Ecto neural progenitor cell (in vitro differentiated cells): ENCODE measurements around the gene RPL41.
"Not testable (repeated sequence)": the region's sequence is repeated elsewhere in the genome, so short reads cannot be mapped to it uniquely, and the experiment has no call there.

ENCODE experiments used
- DNase-seq: peaks from one replicate; pipeline ENCODE4 v3.0.0-alpha.2; 2018; ENCODE audit warnings: low spot score

Gene RPL41

DNA sequence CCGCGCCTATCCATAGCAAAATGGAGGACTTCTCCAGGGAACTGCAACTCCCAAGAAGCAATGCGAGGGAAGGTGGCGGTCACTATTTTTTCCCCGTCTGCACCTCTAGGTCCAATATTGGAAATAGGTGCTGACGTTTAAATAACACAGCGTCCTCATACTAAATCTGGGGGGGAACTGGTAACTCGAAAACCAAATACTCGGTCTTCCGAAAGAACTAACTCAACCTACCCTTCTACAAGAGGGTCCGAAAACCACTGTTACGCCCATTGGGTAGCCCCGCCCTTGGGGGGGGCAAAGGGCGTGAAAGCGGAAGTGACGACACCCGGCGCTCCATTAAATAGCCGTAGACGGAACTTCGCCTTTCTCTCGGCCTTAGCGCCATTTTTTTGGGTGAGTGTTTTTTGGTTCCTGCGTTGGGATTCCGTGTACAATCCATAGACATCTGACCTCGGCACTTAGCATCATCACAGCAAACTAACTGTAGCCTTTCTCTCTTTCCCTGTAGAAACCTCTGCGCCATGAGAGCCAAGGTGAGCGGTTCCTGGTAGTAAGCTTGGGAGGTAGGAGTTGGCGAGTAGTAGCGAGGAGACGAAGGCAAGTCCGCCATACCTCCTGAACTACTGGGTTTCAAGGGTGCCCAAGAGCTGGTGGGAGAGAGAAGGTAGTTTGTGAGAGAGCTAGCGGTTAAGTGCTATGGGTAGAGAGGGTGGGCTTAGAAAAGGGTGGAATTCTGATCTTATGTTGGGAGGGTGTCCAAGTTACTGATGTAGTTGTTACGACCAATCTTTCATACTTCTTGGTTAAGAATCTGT is at the start of gene RPL41:
TSS of gene RPL41 (plus strand) at position 367 of the 815 bp plus-strand sequence.
- peak; percentile 97 for DNase-seq

DNA sequence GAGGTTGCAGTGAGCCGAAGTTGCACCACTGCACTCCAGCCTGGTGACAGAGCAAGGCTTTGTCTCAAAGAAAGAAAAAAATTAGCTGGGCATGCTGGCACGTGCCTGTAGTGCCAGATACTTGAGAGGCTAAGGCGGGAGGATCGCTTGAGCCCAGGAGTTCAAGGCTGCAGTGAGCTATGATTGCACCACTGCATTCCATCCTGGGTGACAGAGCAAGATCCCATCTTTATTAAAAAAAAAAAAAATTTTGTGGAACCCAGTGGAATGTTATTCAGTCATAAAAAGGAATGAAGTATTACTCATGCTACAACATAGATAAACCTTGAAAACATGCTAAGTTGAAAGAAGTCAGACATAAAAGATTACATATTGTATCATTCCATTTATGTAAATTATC is 44.8 kb upstream of the RPL41 start:
- no peak for DNase-seq

DNA sequence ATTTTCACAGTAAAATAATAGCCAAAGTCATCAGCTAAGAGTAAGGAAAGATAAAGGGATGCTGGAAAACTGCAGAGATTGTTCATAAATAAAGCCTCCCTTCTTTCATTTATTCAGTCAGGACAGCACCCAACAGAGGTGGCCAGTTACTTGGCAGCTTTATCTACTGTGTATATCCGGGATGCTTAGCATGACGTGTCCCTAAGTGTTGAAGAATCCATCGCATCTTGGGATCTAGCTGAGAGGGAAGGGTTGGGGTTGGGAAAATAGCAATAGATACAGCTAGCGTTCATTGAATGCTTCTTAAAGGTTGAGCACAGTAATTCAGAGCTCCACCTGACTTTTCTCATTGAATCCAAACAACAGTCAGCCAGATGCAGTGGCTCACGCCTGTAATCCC is 42.0 kb upstream of the RPL41 start:
- DNase-seq: no peak

DNA sequence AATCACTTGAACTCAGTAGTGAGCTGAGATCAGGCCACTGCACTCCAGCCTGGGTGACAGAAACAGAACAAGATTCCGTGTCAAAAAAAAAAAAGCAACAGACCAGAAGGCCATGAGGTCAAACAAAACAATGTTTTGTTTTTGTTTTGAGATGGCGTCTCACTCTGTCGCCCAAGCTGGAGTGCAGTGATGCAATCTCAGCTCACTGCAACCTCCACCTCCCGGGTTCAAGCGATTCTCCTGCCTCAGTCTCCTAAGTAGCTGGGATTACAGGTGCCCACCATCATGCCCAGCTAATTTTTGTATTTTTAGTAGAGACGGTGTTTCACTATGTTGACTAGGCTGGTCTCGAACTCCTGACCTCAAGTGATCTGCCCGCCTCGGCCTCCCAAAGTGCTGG is 38.5 kb upstream of the RPL41 start:
- DNase-seq: not testable (repeated sequence)

DNA sequence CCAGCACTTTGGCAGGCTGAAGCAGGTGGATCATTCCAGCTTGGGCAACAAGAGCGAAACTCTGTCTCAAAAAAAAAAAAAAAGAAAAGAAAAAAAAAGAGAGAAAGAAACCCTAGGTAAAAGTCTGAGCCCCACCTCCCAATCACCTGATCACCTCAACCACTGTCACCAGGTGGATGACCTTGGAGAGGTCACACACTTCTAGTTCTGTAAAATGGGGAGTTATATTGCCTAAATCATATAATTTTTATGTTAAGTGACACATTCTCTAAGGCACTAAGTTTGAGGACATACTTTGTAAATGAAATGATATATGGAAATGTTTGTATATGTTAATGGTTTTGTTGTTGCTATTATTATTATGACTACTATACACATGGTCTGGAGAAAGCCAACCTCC is 38.0 kb upstream of the RPL41 start:
- DNase-seq: no peak

DNA sequence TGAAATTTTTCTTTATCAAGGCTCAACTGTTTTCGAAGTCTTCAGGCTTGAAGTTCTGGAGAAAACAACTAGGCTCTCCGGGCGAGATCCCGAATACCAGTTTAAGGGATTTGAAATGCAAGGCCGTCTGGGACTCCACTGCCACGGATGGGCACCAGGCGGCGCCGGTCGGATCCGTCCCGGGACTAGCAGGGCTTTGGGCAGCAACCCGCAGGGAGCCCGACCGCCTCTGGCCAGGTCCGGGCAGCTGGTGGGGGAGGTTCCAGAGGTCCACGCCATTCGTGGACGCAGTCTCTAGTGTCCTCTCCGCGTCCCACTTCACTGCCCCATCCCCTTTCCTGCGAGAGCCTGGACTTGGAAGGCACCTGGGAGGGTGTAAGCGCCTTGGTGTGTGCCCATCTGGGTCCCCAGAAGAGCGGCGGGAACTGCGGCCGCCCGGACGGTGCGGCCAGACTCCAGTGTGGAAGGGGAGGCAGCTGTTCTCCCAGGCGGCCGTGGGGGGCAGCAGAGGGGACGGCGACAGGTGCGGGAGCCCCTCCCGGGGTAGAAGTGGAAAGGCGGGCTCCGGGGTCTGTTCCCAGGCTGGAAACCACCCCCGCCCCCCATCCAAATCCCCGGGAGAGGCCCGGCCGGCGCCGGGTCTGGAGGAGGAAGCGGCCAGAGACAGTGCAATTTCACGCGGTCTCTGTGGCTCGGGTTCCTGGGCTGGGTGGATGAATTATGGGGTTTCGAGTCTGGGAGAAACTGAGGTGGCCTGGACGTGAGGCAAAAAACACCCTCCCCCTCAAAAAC is 37.3 kb upstream of the RPL41 start:
- peak; percentile 98 for DNase-seq

DNA sequence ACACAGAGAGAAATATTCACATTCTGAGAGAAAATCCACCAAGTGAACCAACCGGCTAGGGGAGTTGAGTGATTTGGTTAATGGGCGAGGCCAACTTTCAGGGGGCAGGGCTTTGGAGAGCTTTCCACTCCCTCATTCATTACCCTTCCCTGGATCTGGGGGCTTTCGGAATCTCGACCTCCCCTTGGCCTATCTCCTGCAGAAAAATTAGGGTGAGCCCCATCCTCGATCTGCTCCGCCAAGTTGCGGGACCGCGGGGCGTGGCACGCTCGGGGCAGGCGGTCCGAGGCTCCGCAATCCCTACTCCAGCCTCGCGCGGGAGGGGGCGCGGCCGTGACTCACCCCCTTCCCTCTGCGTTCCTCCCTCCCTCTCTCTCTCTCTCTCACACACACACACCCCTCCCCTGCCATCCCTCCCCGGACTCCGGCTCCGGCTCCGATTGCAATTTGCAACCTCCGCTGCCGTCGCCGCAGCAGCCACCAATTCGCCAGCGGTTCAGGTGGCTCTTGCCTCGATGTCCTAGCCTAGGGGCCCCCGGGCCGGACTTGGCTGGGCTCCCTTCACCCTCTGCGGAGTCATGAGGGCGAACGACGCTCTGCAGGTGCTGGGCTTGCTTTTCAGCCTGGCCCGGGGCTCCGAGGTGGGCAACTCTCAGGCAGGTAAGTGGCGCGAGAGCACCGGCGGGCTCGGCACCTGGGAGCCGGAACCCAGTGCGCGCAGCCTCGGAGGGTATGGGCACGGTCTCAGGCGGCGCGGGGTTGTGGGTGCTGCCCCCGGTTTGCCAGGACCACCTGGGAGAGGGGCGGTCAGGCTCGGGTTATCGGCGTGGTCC is 36.5 kb upstream of the RPL41 start, which contains the start of gene ERBB3:
TSS of gene ERBB3 (plus strand) at position 443 of the 833 bp plus-strand sequence. CDS start at position 579, 136 bp downstream.
- peak; percentile 88 for DNase-seq

DNA sequence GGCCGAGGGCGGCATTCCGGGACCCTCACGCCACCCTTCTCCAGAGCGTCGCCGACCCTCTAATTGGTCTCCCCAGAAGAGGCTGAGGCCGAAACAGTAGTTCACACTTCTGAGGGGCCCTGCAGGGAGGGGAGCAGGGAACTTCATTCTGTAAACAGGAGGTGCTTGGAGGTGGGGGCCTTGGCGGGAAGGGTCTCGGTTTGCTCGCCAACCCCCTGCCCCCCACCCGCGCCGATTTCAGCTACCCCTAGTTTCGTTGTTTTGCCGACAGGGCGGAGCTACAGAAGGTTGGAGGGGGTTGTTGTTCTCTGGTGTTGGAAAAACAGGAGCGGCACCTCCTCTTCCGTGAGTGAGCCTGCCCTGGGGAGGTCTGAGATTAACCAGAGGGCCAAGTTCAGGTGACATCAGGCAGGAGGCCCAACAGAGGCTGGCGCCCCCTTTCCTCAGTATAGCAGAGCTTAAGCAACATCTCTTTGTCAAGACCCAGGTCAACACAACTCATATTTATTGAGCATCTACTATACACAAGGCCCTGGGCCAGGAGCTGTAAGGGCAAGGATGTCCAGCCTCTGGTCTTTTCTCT is 35.8 kb upstream of the RPL41 start:
- peak; percentile 56 for DNase-seq

DNA sequence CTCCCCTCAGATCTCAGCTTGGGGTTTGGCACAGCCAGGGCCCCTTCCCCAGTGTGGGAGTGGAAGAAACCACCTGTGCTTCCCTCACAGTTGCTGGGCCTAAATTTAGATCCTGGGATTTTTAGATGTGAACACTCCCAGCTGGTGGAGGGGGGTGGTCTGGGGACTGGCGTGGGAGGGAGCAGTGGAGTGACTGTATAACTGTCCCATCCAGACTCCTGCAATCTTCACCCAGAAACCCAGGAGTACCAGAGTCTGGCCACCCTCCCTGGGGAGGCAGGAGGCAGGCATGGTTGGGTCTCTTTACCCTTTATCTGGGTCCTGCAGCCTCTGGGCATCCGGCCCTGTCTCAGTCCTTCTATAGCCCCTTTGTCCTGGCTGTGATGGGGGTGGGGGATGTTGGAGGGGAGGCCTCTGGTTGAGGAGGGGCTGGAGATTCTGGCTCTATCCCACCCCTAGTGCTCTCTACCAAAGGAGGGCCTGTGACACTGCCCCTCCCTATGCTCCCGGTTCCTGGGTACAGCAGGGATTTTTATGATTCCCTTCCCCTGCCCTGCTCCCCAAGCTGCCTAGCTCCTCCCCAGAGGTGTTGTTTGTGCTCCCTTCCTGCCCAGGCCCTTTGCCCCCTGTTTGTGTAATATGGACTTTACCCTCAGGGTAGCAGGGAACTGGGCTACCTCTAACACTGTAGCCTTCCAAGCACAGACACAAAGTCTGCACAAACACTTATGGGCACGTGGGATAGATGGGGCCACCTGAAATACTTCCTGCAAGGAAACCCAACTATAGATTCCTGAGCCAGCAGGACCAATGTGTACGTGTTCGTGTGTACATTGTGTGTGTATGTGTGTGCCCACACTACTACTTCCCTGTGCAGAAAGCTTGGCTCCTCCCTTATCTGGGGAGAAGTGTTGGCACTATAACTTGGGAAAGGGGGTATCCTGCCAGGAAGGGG is 34.8 kb upstream of the RPL41 start:
- DNase-seq: peak; percentile 61

DNA sequence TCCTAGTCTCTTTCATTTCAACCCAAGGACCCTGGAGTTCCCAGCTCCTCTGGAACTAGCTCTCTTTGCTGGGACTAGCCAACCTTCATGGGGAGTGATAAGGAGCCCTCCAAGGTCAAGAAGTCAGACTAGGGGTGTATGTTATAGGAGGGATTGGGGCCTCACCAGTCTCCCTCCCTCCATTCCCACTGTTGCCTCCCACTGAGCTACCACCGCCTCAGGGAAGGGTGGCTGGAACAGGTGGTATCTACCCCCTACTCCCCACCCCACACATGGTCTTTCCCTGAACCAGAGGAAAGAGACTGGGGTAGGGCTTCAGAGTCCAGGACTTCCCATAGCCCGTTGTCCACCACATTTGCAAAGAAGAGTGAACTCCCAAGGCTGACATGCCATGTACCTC is 34.1 kb upstream of the RPL41 start:
- no peak for DNase-seq

DNA sequence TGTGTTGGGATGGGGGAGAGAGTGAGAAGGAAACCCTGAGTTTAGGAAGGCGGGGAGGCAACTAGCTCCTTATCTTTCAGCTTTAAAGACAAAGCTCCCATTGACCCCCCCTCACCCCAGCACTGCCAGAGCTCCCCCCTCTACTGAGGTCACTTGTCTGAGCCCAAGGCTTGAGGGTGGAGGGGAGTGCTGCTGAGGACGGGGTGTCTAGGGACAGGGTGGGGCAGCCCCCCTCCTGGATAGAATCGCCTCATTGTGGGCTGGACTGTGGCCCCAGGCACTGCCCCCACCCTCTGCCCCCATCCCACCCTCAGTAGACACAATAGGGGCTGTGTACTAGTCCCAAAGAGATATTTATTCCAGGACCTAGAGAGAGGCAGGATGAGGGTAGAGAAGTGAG is 33.5 kb upstream of the RPL41 start:
- DNase-seq: no peak

DNA sequence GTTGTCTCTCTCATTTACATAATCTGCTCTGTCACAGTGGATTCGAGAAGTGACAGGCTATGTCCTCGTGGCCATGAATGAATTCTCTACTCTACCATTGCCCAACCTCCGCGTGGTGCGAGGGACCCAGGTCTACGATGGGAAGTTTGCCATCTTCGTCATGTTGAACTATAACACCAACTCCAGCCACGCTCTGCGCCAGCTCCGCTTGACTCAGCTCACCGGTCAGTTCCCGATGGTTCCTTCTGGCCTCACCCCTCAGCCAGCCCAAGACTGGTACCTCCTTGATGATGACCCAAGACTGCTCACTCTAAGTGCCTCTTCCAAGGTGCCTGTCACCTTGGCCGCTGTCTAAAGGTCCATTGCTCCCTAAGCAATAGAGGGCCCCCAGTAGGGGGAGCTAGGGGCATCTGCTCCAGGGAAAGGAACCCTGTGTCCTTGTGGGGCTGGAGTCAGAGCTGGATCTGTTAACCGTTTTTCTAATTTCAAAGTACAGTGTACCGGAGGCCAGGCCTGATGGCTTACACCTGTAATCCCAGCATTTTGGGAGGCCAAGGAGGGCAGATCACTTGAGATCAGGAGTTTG is 31.4 kb upstream of the RPL41 start:
- DNase-seq: no peak

DNA sequence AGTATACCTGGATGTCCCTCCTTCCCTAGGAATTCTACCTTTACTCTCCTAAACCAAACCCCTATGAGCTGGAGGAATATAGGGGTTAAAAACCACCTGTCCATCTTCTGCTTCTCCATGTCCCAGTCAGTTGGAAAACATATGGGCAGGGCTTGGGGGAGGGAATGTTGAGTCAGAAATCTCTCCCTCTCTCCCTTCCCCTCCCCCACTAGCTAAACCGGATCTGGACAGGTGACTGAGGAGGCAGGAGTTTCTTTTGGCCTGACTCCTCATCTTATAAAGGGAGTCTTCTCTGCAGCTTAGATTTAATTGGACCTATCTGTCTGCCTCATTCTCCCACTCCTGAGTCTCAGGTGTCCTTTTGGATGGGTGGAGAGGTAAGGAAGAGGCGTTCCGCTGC is 30.3 kb upstream of the RPL41 start:
- DNase-seq: no peak

DNA sequence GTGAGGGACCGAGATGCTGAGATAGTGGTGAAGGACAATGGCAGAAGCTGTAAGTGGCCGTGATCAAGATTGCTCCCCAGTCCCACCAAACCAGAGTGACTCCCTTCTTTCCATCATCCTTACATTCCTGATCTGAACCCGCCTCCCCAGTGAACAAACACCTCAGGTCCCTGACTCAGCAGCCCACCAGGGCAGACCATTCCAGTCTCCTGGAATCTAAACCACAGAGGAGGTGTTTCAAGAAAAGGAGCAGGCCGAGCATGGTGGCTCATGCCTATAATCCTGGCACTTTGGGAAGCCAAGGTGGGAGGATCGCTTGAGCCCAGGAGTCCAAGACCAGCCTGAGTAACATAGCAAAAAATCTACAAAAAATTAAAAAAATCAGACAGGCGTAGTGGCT is 29.8 kb upstream of the RPL41 start:
- no peak for DNase-seq

DNA sequence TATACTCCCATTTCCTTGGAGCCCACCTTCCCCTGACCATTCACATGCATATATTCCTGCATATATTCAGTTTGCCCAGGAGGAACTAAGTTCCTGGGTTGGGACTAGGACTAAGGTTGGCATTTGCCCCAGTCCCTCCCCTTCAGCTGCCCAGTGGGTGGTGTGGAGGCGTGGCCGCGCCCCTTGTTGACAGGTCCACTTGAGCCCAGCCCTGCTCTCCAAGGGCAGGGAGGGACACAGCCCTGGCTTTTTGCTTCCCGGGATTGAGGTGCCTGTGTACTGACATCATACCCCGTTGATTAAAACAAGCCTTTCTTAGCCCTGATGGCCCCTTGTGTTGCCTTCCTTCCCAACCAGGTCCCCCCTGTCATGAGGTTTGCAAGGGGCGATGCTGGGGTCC is 29.2 kb upstream of the RPL41 start:
- DNase-seq: no peak

DNA sequence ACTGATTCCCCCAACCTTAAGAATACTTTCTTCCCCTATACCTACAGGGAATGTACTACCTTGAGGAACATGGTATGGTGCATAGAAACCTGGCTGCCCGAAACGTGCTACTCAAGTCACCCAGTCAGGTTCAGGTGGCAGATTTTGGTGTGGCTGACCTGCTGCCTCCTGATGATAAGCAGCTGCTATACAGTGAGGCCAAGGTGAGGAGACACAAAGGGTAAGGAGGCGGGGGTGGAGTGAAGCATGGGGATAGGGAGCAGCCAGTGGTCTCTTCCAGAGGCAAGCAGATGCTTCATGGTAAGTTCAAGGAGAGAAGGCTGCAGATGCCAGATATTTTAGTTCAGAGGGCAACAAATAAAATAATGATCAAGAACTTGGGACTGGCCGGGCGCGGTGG is 18.7 kb upstream of the RPL41 start:
- DNase-seq: no peak

DNA sequence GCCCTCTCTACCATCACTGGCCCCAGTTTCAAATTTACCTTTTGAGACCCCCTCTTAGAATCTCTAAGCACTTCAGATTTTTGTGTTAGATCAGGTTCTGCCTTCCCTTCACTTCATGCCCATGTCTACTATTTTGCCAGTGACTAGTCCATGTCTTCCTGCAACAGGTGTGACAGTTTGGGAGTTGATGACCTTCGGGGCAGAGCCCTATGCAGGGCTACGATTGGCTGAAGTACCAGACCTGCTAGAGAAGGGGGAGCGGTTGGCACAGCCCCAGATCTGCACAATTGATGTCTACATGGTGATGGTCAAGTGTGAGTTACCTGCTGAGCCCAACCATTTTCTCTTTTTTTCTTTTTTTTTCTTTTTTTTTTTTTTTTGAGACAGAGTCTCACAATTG is 17.8 kb upstream of the RPL41 start:
- DNase-seq: no peak

DNA sequence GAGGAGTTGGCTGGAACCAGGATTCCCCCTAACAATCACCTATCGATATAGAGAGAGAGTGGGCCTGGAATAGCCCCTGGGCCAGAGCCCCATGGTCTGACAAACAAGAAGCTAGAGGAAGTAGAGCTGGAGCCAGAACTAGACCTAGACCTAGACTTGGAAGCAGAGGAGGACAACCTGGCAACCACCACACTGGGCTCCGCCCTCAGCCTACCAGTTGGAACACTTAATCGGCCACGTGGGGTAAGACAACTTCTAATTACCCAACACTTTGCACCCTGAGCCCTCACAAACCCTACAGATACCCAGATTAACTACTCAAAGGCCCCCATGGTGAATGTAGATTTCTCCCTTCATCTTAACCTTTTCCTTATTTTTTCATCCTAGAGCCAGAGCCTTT is 16.6 kb upstream of the RPL41 start:
- no peak for DNase-seq

DNA sequence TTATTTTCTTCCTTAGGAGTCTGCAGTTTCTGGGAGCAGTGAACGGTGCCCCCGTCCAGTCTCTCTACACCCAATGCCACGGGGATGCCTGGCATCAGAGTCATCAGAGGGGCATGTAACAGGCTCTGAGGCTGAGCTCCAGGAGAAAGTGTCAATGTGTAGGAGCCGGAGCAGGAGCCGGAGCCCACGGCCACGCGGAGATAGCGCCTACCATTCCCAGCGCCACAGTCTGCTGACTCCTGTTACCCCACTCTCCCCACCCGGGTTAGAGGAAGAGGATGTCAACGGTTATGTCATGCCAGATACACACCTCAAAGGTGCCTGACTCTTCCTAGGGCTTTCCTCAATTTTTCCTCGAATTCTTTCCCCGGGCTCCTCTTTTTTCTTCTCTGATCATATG is 15.4 kb upstream of the RPL41 start:
- no peak for DNase-seq

DNA sequence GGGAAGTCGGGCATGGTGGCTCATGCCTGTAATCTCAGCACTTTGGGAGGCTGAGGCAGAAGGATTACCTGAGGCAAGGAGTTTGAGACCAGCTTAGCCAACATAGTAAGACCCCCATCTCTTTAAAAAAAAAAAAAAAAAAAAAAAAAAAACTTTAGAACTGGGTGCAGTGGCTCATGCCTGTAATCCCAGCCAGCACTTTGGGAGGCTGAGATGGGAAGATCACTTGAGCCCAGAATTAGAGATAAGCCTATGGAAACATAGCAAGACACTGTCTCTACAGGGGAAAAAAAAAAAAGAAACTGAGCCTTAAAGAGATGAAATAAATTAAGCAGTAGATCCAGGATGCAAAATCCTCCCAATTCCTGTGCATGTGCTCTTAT is 13.8 kb upstream of the RPL41 start:
- no peak for DNase-seq
